ENCODE data around the gene CCDC85C. TPM values are rescaled to one million over a fixed set of nuclear protein-coding genes. Genes with fewer than 3 reads are reported as not detected.

Gene CCDC85C
- total RNA-seq, 1 donor from 2014 or later: 1.9 TPM

DNA sequence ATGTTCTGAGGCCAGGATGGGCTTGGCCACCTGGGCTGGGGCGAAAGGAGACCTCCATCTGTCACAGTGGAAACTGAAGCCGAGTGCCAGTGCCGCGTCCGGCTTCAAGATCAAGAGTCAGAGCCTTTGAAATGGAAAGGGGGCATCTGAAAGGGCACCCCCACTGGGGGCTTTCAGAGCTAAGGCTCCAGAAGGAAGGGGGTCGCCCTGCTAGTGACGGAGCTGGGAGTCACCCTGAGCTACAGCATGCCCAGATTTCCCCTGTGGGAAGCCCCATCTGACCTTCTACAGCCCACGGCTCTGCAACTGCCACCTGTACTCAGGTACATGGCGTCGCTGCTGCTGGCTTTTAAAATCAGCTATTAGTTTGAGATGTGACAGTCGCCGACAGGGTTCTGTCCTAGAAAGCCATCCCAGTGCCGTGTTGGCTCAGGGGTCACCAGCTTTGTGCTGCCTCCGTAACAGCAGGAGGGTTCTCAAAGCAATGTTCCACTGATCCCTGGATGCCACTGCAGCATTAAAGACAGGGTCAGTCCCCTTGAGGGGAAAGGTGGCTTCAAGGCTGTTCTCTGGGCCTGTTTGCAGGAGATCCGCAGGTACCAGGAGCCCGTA lies 91.3 kb downstream of the CCDC85C start:
- H3K4me3 Mint-ChIP-seq: no peak overlapping the region
- ATAC-seq (ENCODE audit: low read depth) (no peak), DNase-seq (no peak)
- TF ChIP-seq, protein P1, sequence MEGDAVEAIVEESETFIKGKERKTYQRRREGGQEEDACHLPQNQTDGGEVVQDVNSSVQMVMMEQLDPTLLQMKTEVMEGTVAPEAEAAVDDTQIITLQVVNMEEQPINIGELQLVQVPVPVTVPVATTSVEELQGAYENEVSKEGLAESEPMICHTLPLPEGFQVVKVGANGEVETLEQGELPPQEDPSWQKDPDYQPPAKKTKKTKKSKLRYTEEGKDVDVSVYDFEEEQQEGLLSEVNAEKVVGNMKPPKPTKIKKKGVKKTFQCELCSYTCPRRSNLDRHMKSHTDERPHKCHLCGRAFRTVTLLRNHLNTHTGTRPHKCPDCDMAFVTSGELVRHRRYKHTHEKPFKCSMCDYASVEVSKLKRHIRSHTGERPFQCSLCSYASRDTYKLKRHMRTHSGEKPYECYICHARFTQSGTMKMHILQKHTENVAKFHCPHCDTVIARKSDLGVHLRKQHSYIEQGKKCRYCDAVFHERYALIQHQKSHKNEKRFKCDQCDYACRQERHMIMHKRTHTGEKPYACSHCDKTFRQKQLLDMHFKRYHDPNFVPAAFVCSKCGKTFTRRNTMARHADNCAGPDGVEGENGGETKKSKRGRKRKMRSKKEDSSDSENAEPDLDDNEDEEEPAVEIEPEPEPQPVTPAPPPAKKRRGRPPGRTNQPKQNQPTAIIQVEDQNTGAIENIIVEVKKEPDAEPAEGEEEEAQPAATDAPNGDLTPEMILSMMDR (IDR thresholded peaks at IDR 0.05): no peak
- ChIA-PET POLR2A (no interaction called here), CTCF (no interaction called here)
- no peaks in the 10 kb centered on the region for H3K4me1 Mint-ChIP-seq
- intact Hi-C loops (cut with micrococcal nuclease): no loop called here
- peaks cover 43% of the 10 kb centered on the region for H3K36me3 Mint-ChIP-seq (ENCODE audit: low read depth)
- no peaks in the 10 kb centered on the region for H3K9me3 Mint-ChIP-seq
- H3K27ac Mint-ChIP-seq: no peak overlapping the region
- H3K27me3 Mint-ChIP-seq: no peaks in the 10 kb centered on the region

DNA sequence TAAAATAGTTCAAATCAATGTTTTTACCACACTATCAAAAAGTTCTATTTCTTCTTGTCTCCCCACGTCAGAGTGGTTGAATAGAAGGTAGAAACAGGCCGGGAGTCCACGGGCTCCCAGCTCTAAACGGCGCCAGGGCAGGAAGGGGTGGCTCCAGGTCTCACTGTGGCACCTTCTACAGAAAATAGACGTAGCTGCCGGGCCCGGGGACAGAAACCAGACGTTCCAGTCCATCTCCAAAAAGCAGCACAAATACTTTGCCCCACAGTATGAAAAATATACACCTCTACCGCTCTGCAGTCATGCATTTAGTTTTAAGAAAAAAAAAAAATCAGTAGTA lies 91.9 kb downstream of the CCDC85C start:
- Mint-ChIP-seq H3K4me3 (no peak overlapping the region), H3K36me3 (ENCODE audit: low read depth) (peaks cover 49% of the 10 kb centered on the region), H3K4me1 (no peaks in the 10 kb centered on the region), H3K9me3 (no peaks in the 10 kb centered on the region), H3K27ac (no peak overlapping the region), H3K27me3 (no peaks in the 10 kb centered on the region)
- ChIA-PET CTCF (no interaction called here), POLR2A (no interaction called here)
- DNase-seq: no peak
- TF ChIP-seq, protein P1 (IDR thresholded peaks at IDR 0.05): no peak
- intact Hi-C loops (cut with micrococcal nuclease): no loop called here
- no peak for ATAC-seq (ENCODE audit: low read depth)

DNA sequence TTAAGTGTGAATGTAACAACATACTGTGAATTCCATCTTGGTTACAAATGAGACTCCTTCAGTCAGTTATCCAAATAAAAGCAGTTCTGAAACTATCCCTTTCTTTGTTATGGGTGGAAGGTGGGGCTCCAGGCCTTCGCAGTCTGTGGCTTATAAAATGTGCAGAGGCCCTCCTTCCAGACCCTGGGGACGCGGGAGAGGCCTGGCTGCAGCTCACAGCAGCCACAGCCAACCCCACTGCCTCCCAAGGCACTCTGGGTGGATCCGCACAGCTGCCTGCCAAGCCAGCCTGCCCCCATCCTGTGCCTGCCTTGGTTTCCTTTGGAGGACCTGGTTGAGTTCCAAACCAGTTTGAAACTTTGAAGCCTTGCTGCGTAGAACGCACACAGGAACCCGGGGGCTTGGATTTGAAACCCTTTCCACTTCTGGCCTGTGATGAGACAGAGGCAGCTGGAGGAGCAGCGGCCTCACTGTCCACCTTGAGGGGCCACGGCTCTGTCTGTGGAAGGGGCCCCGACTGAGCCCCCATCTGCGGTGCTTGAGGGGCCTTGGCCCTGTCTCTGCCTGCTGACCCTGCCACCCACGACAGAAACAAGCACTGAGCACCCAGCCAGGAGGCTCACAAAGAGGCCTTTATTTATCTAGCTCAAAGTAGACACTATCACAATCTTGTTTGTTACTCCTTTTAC lies 92.4 kb downstream of the CCDC85C start:
- no peak for ATAC-seq (ENCODE audit: low read depth)
- Mint-ChIP-seq H3K27me3 (no peaks in the 10 kb centered on the region), H3K9me3 (no peaks in the 10 kb centered on the region), H3K4me1 (no peaks in the 10 kb centered on the region), H3K36me3 (ENCODE audit: low read depth) (peaks cover 54% of the 10 kb centered on the region), H3K27ac (no peak overlapping the region), H3K4me3 (no peak overlapping the region)
- ChIA-PET CTCF (no interaction called here), POLR2A (no interaction called here)
- intact Hi-C loops (cut with micrococcal nuclease): no loop called here
- TF ChIP-seq, protein P1 (IDR thresholded peaks at IDR 0.05): no peak
- no peak for DNase-seq

DNA sequence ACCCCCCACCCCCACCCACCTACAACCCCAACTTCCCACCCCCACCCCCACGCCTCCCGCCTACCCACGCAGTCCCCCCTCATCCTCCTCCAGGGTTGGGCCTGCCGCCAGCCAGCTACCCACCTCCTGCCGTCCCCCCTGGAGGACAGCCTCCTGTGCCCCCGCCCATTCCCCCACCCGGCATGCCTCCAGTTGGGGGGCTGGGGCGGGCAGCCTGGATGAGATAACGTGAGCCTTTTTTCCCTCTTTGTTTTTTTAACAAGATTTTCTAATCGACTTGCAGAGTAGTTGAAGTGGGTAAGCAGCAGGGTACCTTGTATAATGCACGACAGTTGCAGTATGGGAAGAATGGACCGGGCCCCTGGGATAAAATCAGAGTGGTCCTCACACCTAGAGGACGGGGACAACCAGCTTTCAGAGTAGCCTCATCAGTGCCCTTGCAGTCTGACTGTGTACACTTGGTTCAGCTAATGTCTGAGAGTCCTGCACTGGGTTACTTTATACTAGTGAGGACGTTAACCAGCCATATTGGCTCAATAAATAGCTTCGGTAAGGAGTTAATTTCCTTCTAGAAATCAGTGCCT lies 93.4 kb downstream of the CCDC85C start:
- Mint-ChIP-seq H3K36me3 (ENCODE audit: low read depth) (peaks cover 64% of the 10 kb centered on the region), H3K4me3 (no peak overlapping the region), H3K9me3 (no peaks in the 10 kb centered on the region), H3K4me1 (no peaks in the 10 kb centered on the region), H3K27ac (no peak overlapping the region), H3K27me3 (no peaks in the 10 kb centered on the region)
- ChIA-PET POLR2A (no interaction called here), CTCF (no interaction called here)
- TF ChIP-seq, protein P1 (IDR thresholded peaks at IDR 0.05): no peak
- ATAC-seq (ENCODE audit: low read depth) (no peak), DNase-seq (no peak)
- intact Hi-C loops (cut with micrococcal nuclease): no loop called here

DNA sequence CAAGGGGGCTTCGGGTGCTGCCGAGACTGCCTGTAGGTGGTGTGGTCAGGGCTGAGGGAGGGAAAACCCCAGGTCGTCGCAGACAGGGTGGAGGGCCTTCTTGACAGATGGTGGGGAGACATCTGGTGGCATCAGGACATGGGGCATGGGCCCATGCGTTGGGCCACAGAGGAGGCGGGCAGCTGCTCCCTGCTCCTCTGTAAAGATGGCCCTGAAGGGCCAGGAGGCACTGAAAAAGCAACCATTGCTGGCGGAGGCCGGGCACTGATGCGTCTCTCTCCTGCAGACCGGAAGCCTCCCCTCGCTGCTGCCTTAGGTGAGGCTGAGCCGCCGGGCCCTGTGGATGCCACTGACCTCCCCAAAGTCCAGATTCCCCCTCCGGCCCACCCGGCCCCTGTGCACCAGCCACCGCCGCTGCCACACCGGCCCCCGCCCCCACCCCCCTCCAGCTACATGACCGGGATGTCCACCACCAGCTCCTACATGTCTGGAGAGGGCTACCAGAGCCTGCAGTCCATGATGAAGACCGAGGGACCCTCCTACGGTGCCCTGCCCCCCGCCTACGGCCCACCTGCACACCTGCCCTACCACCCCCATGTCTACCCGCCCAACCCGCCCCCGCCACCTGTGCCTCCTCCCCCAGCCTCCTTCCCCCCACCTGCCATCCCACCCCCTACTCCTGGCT lies 94.0 kb downstream of the CCDC85C start:
- Mint-ChIP-seq H3K27me3 (no peaks in the 10 kb centered on the region), H3K36me3 (ENCODE audit: low read depth) (peaks cover 70% of the 10 kb centered on the region), H3K27ac (no peak overlapping the region), H3K4me1 (no peaks in the 10 kb centered on the region), H3K4me3 (no peak overlapping the region), H3K9me3 (no peaks in the 10 kb centered on the region)
- DNase-seq: no peak
- TF ChIP-seq, protein P1 (IDR thresholded peaks at IDR 0.05): no peak
- ChIA-PET POLR2A (no interaction called here), CTCF (no interaction called here)
- ATAC-seq (ENCODE audit: low read depth): no peak
- intact Hi-C loops (cut with micrococcal nuclease): no loop called here

All from activated B cell treated with CpG ODN at 0.5 μM for 24 hours (primary cell).